Measurements from ENCODE around the gene RREB1. TPM values are rescaled to one million over a fixed set of nuclear protein-coding genes. Genes with fewer than 3 reads are reported as not detected.
A peak's percentile ranks its signal among the peaks of the same experiment; 100 is the strongest.

RREB1 gene
- total RNA-seq, 1 experiment from 2014 or later: 51.1 TPM

DNA sequence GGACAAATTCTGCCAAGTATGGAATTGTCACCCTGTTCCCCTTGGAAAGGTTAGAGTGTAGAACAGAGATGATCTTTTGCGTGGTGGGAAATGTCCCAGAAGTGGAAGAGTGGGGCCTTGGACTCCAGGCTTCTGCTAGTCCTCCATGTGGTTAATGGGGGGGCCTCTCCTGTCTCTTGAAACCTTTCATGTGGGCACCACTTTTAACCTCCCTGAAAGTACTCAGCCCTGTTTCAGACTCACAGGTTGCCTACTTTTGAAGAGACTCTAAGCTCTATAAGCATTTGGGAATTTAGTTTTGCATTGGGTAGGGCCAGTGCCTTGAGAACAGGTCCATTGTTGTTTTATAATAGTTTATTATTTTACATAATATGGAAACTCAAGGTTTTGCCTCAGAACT lies 17.5 kb downstream of the RREB1 start:
- no peaks in the 10 kb centered on the region for H3K9me3 ChIP-seq
- peaks cover 26% of the 10 kb centered on the region for H3K36me3 Mint-ChIP-seq (ENCODE audit: insufficient read depth, unreplicated experiment)
- CTCF ChIA-PET: no interaction called here
- no peaks in the 10 kb centered on the region for H3K27me3 Mint-ChIP-seq (ENCODE audit: insufficient read depth, unreplicated experiment)
- POLR2A ChIA-PET: no interaction called here
- no peaks in the 10 kb centered on the region for H3K4me1 Mint-ChIP-seq (ENCODE audit: low read depth, unreplicated experiment)
- no peak for DNase-seq
- no peaks in the 10 kb centered on the region for H3K9me3 Mint-ChIP-seq (ENCODE audit: unreplicated experiment)
- TF ChIP-seq, protein P1, sequence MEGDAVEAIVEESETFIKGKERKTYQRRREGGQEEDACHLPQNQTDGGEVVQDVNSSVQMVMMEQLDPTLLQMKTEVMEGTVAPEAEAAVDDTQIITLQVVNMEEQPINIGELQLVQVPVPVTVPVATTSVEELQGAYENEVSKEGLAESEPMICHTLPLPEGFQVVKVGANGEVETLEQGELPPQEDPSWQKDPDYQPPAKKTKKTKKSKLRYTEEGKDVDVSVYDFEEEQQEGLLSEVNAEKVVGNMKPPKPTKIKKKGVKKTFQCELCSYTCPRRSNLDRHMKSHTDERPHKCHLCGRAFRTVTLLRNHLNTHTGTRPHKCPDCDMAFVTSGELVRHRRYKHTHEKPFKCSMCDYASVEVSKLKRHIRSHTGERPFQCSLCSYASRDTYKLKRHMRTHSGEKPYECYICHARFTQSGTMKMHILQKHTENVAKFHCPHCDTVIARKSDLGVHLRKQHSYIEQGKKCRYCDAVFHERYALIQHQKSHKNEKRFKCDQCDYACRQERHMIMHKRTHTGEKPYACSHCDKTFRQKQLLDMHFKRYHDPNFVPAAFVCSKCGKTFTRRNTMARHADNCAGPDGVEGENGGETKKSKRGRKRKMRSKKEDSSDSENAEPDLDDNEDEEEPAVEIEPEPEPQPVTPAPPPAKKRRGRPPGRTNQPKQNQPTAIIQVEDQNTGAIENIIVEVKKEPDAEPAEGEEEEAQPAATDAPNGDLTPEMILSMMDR (IDR thresholded peaks at IDR 0.05; ENCODE audit: insufficient read depth in 1 of 2, low read depth in 1 of 2, low read length in 1 of 2, severe bottlenecking in 1 of 2, unreplicated experiment in 1 of 2): no peak
- H3K36me3 ChIP-seq (ENCODE audit: control insufficient read depth, insufficient read depth, low read length): peaks cover 5% of the 10 kb centered on the region
- no peaks in the 10 kb centered on the region for H3K27me3 ChIP-seq (replicated peaks; ENCODE audit: control insufficient read depth, insufficient read depth, low read length)
- intact Hi-C loops (cut with micrococcal nuclease; ENCODE audit: unreplicated experiment): no loop called here
- peak overlapping the region; percentile 60 for H3K27ac Mint-ChIP-seq (ENCODE audit: unreplicated experiment)
- H3K4me3 Mint-ChIP-seq (ENCODE audit: unreplicated experiment): no peak overlapping the region
- no peak overlapping the region for H3K4me3 ChIP-seq (ENCODE audit: low read depth, low read length)
- no TSS peak for BruUV-seq (replicated peaks)
- H3K4me1 ChIP-seq: no peaks in the 10 kb centered on the region

DNA sequence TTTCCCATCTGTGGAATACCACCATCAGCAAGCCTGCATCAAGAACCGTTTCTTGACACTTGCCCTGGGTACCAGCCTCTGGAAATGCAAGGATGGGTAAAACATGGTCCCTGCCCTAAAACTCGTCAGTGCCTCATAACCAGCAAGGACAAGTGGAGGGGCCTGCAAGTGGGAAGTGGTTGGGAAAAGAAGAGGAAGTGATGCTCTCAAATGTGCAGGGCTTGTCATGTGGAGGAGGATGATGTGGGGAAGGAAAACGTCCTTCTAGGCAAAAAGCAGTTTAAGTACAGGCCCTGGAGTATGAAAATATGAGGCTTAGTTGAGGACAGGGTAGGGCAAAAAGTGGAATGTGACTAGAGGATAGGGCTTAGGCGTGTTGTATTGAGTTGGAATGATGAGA lies 19.0 kb downstream of the RREB1 start:
- Mint-ChIP-seq H3K27me3 (ENCODE audit: insufficient read depth, unreplicated experiment) (no peaks in the 10 kb centered on the region), H3K4me3 (ENCODE audit: unreplicated experiment) (no peak overlapping the region), H3K4me1 (ENCODE audit: low read depth, unreplicated experiment) (no peaks in the 10 kb centered on the region), H3K36me3 (ENCODE audit: insufficient read depth, unreplicated experiment) (peaks cover 22% of the 10 kb centered on the region), H3K27ac (ENCODE audit: unreplicated experiment) (no peak overlapping the region), H3K9me3 (ENCODE audit: unreplicated experiment) (no peaks in the 10 kb centered on the region)
- Histone ChIP-seq H3K27me3 (replicated peaks; ENCODE audit: control insufficient read depth, insufficient read depth, low read length) (no peaks in the 10 kb centered on the region), H3K36me3 (ENCODE audit: control insufficient read depth, insufficient read depth, low read length) (peaks cover 5% of the 10 kb centered on the region), H3K4me3 (ENCODE audit: low read depth, low read length) (no peak overlapping the region), H3K4me1 (no peaks in the 10 kb centered on the region), H3K9me3 (no peaks in the 10 kb centered on the region)
- ChIA-PET POLR2A (no interaction called here), CTCF (no interaction called here)
- intact Hi-C loops (cut with micrococcal nuclease; ENCODE audit: unreplicated experiment): no loop called here
- BruUV-seq (replicated peaks): no TSS peak
- TF ChIP-seq, protein P1 (IDR thresholded peaks at IDR 0.05; ENCODE audit: insufficient read depth in 1 of 2, low read depth in 1 of 2, low read length in 1 of 2, severe bottlenecking in 1 of 2, unreplicated experiment in 1 of 2): no peak
- no peak for DNase-seq

DNA sequence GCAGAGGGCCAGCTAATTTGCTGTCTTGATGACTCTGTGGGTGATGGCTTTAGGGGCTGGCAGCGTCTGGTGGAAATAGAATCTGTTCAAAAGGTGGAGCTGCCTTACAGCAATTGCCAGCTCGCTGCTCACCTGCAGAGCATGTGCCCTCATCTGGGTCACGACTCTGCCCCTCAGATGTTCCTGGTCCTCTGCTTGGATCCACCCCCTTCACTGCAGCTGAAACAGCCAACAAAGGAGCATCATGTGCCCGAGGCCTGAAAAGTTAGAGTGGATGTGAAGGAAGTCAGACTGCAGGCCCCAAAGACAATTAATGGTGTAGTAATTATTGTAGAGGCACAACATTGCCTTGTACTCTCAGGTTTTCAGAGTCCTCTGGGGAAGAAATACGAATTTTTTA lies 19.9 kb downstream of the RREB1 start:
- H3K4me3 Mint-ChIP-seq (ENCODE audit: unreplicated experiment): no peak overlapping the region
- BruUV-seq (replicated peaks): no TSS peak
- no peak overlapping the region for H3K27ac Mint-ChIP-seq (ENCODE audit: unreplicated experiment)
- H3K9me3 Mint-ChIP-seq (ENCODE audit: unreplicated experiment): no peaks in the 10 kb centered on the region
- no peaks in the 10 kb centered on the region; the same call in 1 of the 2 replicates for H3K4me1 ChIP-seq
- ChIA-PET CTCF (no interaction called here), POLR2A (no interaction called here)
- H3K4me1 Mint-ChIP-seq (ENCODE audit: low read depth, unreplicated experiment): no peaks in the 10 kb centered on the region
- H3K36me3 ChIP-seq (ENCODE audit: control insufficient read depth, insufficient read depth, low read length): peaks cover 5% of the 10 kb centered on the region
- H3K27me3 ChIP-seq (replicated peaks; ENCODE audit: control insufficient read depth, insufficient read depth, low read length): no peaks in the 10 kb centered on the region
- intact Hi-C loops (cut with micrococcal nuclease; ENCODE audit: unreplicated experiment): no loop called here
- no peaks in the 10 kb centered on the region for H3K27me3 Mint-ChIP-seq (ENCODE audit: insufficient read depth, unreplicated experiment)
- peaks cover 22% of the 10 kb centered on the region for H3K36me3 Mint-ChIP-seq (ENCODE audit: insufficient read depth, unreplicated experiment)
- no peak for DNase-seq
- no peaks in the 10 kb centered on the region for H3K9me3 ChIP-seq
- H3K4me3 ChIP-seq (ENCODE audit: low read depth, low read length): no peak overlapping the region
- TF ChIP-seq, protein P1 (IDR thresholded peaks at IDR 0.05; ENCODE audit: insufficient read depth in 1 of 2, low read depth in 1 of 2, low read length in 1 of 2, severe bottlenecking in 1 of 2, unreplicated experiment in 1 of 2): no peak

Measured in Caco-2 (cell line).